ENCODE measurements around the gene NKX1-1.

Gene NKX1-1

GRCh38 chr4:1364748-1365147 is 41.5 kb downstream of the NKX1-1 start:
- in situ Hi-C loops (cut with MboI; ENCODE audit: low pct_unique_long_range_greater_than_20kb, low sequenced_read_pairs, unreplicated experiment): no loop called here
- TF ChIP-seq CTCF (IDR thresholded peaks at IDR 0.05; ENCODE audit: extremely low read depth, insufficient read depth, missing control alignments): no peak
- no peak for DNase-seq (ENCODE audit: low spot score)

GRCh38 chr4:1364217-1364616 is 42.0 kb downstream of the NKX1-1 start:
- TF ChIP-seq CTCF (IDR thresholded peaks at IDR 0.05; ENCODE audit: extremely low read depth, insufficient read depth, missing control alignments): no peak
- in situ Hi-C loops (cut with MboI; ENCODE audit: low pct_unique_long_range_greater_than_20kb, low sequenced_read_pairs, unreplicated experiment): no loop called here
- DNase-seq (ENCODE audit: low spot score): no peak

- TF ChIP-seq CTCF (IDR thresholded peaks at IDR 0.05; ENCODE audit: extremely low read depth, insufficient read depth, missing control alignments): no peak
- no peak for DNase-seq (ENCODE audit: low spot score)
- in situ Hi-C loops (cut with MboI; ENCODE audit: low pct_unique_long_range_greater_than_20kb, low sequenced_read_pairs, unreplicated experiment): no loop called here
These were observed 42.7 kb downstream of the NKX1-1 start for GRCh38 chr4:1363513-1363912.

- no peak for DNase-seq (ENCODE audit: low spot score)
- no peak for TF ChIP-seq CTCF (IDR thresholded peaks at IDR 0.05; ENCODE audit: extremely low read depth, insufficient read depth, missing control alignments)
- in situ Hi-C loops (cut with MboI; ENCODE audit: low pct_unique_long_range_greater_than_20kb, low sequenced_read_pairs, unreplicated experiment): no loop called here
These were observed 43.7 kb downstream of the NKX1-1 start for GRCh38 chr4:1362521-1362920.

- no peak for TF ChIP-seq CTCF (IDR thresholded peaks at IDR 0.05; ENCODE audit: extremely low read depth, insufficient read depth, missing control alignments)
- in situ Hi-C loops (cut with MboI; ENCODE audit: low pct_unique_long_range_greater_than_20kb, low sequenced_read_pairs, unreplicated experiment): no loop called here
- DNase-seq (ENCODE audit: low spot score): no peak
These were observed 44.2 kb downstream of the NKX1-1 start for GRCh38 chr4:1362046-1362445.

GRCh38 chr4:1361431-1361830 is 44.8 kb downstream of the NKX1-1 start:
- no peak for DNase-seq (ENCODE audit: low spot score)
- TF ChIP-seq CTCF (IDR thresholded peaks at IDR 0.05; ENCODE audit: extremely low read depth, insufficient read depth, missing control alignments): no peak
- in situ Hi-C loops (cut with MboI; ENCODE audit: low pct_unique_long_range_greater_than_20kb, low sequenced_read_pairs, unreplicated experiment): no loop called here

All from GM13977 (cell line).